SJCRH30 (cell line): Measurements from ENCODE around the gene STAT5A. TPM values are rescaled to one million over a fixed set of nuclear protein-coding genes. Genes with fewer than 3 reads are reported as not detected.
"Not testable (repeated sequence)": the region's sequence is repeated elsewhere in the genome, so short reads cannot be mapped to it uniquely, and the experiment has no call there.

ENCODE experiments used
- DNase-seq, 2 experiments: peaks; one replicate each; pipeline ENCODE4 v3.0.0-alpha.2; 2015 to 2020
- H3K27ac ChIP-seq: fragments of 250-450 bp; sonication (Bioruptor Pico); 2 replicates; pipeline ENCODE4 v1.5.1; 2020; ENCODE audit warnings: mild to moderate bottlenecking, moderate library complexity
- H3K27me3 ChIP-seq: fragments of 250-450 bp; sonication (Bioruptor Pico); 2 replicates; pipeline ENCODE4 v1.5.1; 2020; ENCODE audit warnings: mild to moderate bottlenecking, moderate library complexity
- H3K36me3 ChIP-seq: fragments of 250-450 bp; sonication (Bioruptor Pico); 2 replicates; pipeline ENCODE4 v1.5.1; 2020; ENCODE audit warnings: mild to moderate bottlenecking, moderate library complexity
- H3K4me1 ChIP-seq: fragments of 250-450 bp; sonication (Bioruptor Pico); 2 replicates; pipeline ENCODE4 v1.5.1; 2020; ENCODE audit warnings: mild to moderate bottlenecking, moderate library complexity
- H3K4me3 ChIP-seq: fragments of 250-450 bp; sonication (Bioruptor Pico); 2 replicates; pipeline ENCODE4 v1.5.1; 2020; ENCODE audit warnings: mild to moderate bottlenecking, moderate library complexity
- H3K9me3 ChIP-seq: fragments of 250-450 bp; sonication (Bioruptor Pico); replicated peaks from 2 replicates; pipeline ENCODE4 v1.5.1; 2020; ENCODE audit warnings: mild to moderate bottlenecking, moderate library complexity
- total RNA-seq: library from RNA; depleted of rRNA; stranded (reverse); fragments of >200 nt; shearing (Covaris generic); gene quantifications from 2 replicates; pipeline ENCODE4 v1.2.3, GENCODE V29; 2014; rRNA removed

The STAT5A gene
- total RNA-seq, result 5.0 and 5.9 TPM in 2 replicates

DNA sequence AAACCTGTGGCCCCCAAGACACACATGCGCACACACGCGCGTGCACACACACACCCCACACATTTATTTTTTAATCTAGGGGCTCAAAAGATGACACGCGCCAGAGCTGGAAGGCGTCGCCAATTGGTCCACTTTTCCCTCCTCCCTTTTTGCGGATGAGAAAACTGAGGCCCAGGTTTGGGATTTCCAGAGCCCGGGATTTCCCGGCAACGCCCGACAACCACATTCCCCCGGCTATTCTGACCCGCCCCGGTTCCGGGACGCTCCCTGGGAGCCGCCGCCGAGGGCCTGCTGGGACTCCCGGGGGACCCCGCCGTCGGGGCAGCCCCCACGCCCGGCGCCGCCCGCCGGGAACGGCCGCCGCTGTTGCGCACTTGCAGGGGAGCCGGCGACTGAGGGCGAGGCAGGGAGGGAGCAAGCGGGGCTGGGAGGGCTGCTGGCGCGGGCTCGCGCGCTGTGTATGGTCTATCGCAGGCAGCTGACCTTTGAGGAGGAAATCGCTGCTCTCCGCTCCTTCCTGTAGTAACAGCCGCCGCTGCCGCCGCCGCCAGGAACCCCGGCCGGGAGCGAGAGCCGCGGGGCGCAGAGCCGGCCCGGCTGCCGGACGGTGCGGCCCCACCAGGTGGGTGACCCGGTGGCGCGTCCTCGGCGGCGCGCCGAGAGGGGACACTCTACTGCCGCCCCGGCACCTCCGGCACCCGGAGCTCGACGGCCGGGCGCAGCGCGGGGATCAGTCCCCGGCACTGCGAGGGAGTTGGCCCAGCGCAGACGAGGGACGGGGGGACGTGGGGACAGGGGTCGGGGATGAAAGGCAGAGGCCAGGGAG lies at the start of gene STAT5A:
STAT5A (plus strand) TSS at position 522 of the 826 bp plus-strand sequence. CDS start 914 bp downstream, outside the sequence.
- DNase-seq, result no peak
- no peak within 1 kb of the TSS for H3K27ac ChIP-seq
- H3K36me3 ChIP-seq, result no peaks in the 10 kb centered on the region
- peaks cover 34% of the 10 kb centered on the region for H3K4me1 ChIP-seq
- no peaks in the 10 kb centered on the region for H3K27me3 ChIP-seq
- no peak within 1 kb of the TSS for H3K4me3 ChIP-seq
- H3K9me3 ChIP-seq, result no peaks in the 10 kb centered on the region

DNA sequence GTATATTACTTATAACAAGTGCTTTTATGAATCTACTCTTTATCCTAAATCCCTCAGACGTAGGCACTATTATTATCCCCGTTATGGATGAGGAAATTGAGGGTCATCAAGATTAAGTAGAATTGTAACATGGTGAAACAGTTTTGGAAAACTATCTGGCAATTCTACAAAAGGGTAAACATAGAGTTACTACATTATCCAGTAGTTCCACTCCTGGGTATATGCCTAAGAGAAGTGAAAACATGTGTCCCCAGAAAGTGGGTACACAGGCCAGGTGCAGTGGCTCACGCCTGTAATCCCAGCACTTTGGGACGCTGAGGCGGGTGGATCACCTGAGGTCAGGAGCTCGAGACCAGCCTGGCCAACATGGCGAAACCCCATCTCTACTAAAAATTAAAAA lies 48.7 kb upstream of the STAT5A start:
- H3K27ac ChIP-seq, H3K4me1 ChIP-seq, H3K4me3 ChIP-seq, H3K36me3 ChIP-seq, H3K9me3 ChIP-seq, DNase-seq, H3K27me3 ChIP-seq: not testable (repeated sequence)

DNA sequence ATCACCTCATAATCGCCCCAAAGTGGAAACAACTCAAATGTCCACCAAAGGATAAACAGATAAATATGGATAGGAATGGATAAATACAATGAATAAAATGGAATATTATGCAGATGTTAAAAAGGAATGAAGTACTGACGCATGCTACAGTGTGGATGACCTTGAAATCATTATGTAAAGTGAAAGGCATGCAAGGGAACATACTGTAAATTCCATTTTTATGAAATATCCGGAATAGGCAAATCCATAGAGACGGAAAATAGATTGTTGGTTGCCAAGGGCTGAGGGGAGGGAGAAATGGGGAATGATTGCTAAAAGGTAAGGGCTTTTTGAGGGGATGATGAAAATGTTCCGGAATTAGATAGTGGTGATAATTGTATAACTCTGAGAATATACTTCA lies 48.1 kb upstream of the STAT5A start:
- H3K27ac ChIP-seq, result no peak overlapping the region
- H3K4me1 ChIP-seq, result no peaks in the 10 kb centered on the region
- H3K9me3 ChIP-seq, result no peaks in the 10 kb centered on the region
- DNase-seq, result no peak
- H3K27me3 ChIP-seq, result no peaks in the 10 kb centered on the region
- H3K36me3 ChIP-seq, result no peaks in the 10 kb centered on the region
- H3K4me3 ChIP-seq, result no peak overlapping the region

DNA sequence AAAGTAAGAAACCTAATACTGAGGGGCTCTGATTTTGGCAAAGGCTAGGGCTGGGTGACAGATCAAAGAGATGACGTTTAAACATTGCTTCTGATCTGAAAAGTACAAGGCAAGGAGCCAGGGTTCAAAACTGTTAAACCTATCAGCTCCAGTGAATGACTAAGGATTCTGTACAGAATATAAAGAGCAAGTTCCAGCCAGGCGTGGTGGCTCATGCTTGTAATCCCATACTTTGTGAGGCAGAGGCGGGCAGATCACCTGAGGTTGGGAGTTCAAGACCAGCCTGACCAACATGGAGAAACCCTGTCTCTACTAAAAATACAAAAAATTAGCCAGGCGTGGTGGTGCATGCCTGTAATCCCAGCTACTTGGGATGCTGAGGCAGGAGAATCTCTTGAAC lies 47.4 kb upstream of the STAT5A start:
- H3K27ac ChIP-seq, H3K36me3 ChIP-seq, H3K9me3 ChIP-seq, DNase-seq, H3K27me3 ChIP-seq, H3K4me1 ChIP-seq, H3K4me3 ChIP-seq: not testable (repeated sequence)

DNA sequence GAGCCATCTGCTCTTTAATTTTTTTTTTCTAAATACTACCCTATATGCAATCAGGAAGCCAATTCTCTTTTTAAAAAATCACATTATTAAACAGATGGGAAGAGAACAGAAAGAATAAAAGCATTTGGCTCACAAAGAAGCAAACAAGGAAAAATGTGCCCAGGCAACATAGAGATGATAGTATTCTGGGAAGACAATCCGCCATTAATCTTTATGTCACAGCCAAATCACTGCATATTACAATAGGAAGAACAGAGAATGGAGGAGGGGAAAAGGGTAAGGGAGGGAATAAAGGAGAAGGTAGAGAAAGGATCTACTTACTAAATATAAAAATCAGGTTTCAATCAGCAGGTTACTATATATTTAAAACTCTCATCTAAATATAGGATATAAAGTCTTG lies 46.4 kb upstream of the STAT5A start:
- no peak overlapping the region for H3K27ac ChIP-seq
- H3K4me3 ChIP-seq, result no peak overlapping the region
- no peak for DNase-seq
- no peaks in the 10 kb centered on the region for H3K4me1 ChIP-seq
- H3K9me3 ChIP-seq, result no peaks in the 10 kb centered on the region
- H3K36me3 ChIP-seq, result no peaks in the 10 kb centered on the region
- no peaks in the 10 kb centered on the region for H3K27me3 ChIP-seq

DNA sequence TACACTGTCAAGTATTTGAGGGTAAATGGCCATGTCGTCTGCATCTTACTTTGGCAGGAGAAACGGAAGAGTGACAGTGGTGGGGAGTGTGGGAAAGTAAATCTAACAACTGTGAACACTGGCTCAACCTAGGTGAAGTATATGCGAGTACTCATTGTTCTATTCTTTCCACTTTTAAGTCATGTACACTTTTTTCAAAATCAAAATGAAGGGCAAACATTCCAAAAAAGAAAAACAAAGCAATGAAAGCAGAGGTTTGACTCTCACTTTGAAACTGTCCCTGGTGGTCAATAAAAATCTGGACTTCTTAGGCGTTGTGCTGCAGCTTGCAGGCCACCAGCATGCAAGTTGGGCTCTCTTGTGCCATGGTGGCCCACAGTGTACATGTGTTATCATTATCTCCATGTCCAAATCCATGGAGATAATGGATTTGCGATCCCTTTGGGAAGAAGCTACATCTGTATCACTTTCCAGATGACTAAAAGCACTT lies 44.8 kb upstream of the STAT5A start:
- Histone ChIP-seq H3K9me3 (no peaks in the 10 kb centered on the region), H3K27ac (no peak overlapping the region), H3K27me3 (no peaks in the 10 kb centered on the region), H3K4me1 (no peaks in the 10 kb centered on the region), H3K36me3 (no peaks in the 10 kb centered on the region), H3K4me3 (no peak overlapping the region)
- DNase-seq, result no peak

DNA sequence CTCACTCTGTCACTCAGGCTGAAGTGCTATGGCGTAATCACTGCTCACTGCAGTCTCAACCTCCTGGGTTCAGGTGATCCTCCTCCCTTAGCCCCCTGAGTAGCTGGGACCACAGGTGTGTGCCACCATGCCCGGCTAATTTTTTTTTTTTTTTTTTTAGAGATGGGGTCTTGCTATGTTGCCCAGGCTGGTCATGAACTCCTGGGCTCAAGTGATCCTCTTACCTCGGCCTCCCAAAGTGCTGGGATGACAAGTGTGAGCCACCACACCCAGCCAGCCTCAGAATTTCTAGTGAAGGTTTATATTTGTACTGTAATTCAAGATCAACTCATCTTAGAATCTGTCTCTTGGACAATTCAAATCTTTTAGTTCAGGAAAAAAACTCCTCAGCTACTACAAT lies 44.2 kb upstream of the STAT5A start:
- not testable (repeated sequence) for DNase-seq, H3K27ac ChIP-seq, H3K36me3 ChIP-seq, H3K4me3 ChIP-seq, H3K27me3 ChIP-seq, H3K4me1 ChIP-seq, H3K9me3 ChIP-seq

DNA sequence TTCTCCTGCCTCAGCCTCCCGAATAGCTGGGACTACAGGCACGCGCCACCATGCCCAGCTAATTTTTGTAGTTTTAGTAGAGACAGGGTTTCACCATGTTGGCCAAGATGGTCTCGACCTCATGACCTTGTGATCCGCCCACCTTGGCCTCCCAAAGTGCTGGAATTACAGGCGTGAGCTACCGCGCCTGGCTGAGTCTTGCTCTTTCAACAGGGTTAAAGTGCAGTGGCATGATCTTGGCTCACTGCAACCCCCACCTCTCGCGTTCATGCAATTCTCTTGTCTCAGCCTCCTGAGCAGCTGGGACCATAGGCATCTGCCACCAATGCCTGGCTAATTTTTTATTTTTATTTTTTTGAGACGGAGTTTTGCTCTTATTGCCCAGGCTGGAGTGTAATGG lies 43.1 kb upstream of the STAT5A start:
- not testable (repeated sequence) for H3K4me3 ChIP-seq, H3K27ac ChIP-seq, DNase-seq, H3K27me3 ChIP-seq, H3K4me1 ChIP-seq, H3K36me3 ChIP-seq, H3K9me3 ChIP-seq

DNA sequence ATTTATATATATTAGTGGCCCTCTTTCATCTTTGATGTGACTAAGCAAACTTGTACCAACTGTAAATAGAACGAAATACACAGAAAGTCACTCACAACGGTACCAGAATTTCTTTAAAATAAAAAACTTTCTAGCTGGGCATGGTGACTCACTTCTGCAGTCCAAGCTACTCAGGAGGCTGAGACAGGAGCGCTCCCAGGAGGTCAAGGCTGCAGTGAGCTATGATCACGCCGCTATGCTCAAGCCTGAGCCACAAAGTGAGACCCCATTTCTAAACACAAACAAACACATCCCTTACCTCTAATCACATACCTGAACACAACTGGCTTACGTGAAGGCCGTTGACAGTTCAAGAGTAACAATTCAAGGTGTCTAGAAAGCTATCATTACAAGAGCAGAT lies 41.8 kb upstream of the STAT5A start:
- H3K27me3 ChIP-seq, result no peaks in the 10 kb centered on the region
- no peaks in the 10 kb centered on the region for H3K9me3 ChIP-seq
- no peak for DNase-seq
- H3K4me1 ChIP-seq, result 0 out of 2 replicates have a peak, but pooled peaks cover 6% of the 10 kb centered on the region
- H3K27ac ChIP-seq, result no peak overlapping the region
- H3K36me3 ChIP-seq, result no peaks in the 10 kb centered on the region
- H3K4me3 ChIP-seq, result no peak overlapping the region

DNA sequence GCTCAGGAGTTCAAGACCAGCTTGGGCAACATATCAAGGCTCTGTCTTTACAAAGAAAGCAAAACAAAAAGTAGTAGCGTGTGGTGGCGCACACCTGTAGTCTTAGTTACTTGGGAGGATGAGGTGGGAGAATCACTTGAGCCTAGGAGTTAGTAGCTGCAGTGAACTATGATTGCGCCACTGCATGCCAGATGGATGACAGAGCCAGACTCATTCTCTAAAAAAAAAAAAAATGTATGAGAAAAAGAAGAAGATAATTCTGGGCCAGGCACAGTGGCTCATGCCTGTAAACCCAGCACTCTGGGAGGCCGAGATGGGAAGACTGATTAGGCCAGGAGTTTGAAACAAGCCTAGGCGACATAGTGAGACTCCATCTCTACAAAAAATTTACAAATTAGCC lies 40.6 kb upstream of the STAT5A start:
- DNase-seq, result no peak
- Histone ChIP-seq H3K4me3 (no peak overlapping the region), H3K4me1 (0 out of 2 replicates have a peak, but pooled peaks cover 6% of the 10 kb centered on the region), H3K36me3 (no peaks in the 10 kb centered on the region), H3K27ac (no peak overlapping the region), H3K27me3 (no peaks in the 10 kb centered on the region), H3K9me3 (no peaks in the 10 kb centered on the region)

DNA sequence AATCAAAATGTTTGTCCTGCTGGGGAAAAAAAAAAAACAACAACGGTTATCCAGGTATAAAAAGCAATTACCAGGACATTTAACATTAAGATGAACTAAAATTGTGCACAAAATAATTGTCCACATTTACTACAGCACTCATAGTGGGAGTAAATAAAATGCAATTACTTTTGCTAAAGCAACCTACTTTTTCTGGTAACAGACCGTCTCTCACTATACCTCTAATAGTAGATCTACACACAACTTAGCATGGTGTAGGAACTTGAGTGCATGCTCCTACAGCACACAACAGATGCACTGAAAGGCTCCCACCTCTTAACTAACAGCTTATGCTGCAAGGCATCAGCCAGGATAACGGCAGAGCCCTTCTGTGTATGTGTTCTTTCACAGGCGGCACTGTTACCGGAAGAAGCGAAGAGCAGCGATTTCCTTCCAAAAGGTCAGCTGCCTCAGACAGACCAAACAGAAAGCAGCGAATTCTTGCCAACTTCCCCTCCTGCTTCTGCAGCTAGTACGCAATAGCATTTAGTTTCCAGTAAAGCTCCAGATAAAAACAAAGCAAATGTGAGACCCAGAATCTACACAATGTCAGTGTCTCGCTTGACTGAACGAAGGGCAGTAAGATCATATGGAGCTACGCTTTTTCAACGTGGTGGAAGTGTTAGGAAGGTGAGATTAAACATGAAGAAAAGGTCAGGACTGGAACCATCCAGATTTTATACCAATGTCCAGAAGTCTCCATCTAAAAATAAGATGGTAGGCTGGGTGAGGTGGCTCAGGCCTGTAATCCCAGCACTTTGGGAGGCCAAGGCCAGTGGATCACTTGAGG lies 39.7 kb upstream of the STAT5A start:
- H3K9me3 ChIP-seq, result no peaks in the 10 kb centered on the region
- peak overlapping the region; percentile 49; the same call in 1 of the 2 replicates for H3K27ac ChIP-seq
- no peaks in the 10 kb centered on the region for H3K36me3 ChIP-seq
- DNase-seq, result peak; percentile 82 to 91
- peak overlapping the region; percentile 47 for H3K4me3 ChIP-seq
- H3K4me1 ChIP-seq, result 0 out of 2 replicates have a peak, but pooled peaks cover 6% of the 10 kb centered on the region
- no peaks in the 10 kb centered on the region for H3K27me3 ChIP-seq

DNA sequence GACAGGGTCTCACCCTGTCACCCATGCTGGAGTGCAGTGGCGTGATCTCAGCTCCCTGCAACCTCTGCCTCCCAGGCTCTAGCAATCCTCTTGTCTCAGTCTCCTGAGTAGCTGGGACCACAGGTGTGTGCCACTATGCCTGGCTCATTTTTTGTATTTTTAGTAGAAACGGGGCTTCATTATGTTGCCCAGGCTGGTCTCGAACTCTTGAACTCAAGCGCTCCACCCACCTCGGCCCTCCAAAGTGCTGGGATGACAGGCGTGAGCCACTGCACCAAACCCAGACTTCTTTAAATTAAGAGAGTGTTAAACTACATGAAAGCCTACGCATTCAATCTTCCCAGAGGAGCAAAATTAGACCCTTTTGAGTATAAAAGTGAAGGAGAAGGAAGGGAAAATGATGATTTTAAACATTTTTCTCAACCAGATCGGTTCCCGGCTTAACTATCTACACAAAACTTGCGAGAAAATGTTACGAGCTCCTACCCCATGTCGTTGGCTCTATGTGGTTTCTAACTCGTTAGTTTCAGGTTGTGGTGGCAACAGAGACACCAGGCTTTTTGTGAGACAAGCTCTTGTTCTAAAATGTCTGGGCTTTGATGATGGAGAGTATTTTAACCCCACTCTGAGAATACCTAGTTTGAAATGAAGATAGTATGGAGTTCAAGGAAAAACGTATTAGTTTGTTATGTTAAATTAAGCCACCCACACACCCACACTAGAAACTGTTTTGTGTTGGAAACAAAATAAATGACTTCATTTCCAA lies 38.4 kb upstream of the STAT5A start:
- no peaks in the 10 kb centered on the region for H3K27me3 ChIP-seq
- H3K9me3 ChIP-seq, result no peaks in the 10 kb centered on the region
- DNase-seq, result no peak
- H3K4me3 ChIP-seq, result no peak overlapping the region
- no peak overlapping the region for H3K27ac ChIP-seq
- no peaks in the 10 kb centered on the region for H3K36me3 ChIP-seq
- H3K4me1 ChIP-seq, result 0 out of 2 replicates have a peak, but pooled peaks cover 6% of the 10 kb centered on the region

DNA sequence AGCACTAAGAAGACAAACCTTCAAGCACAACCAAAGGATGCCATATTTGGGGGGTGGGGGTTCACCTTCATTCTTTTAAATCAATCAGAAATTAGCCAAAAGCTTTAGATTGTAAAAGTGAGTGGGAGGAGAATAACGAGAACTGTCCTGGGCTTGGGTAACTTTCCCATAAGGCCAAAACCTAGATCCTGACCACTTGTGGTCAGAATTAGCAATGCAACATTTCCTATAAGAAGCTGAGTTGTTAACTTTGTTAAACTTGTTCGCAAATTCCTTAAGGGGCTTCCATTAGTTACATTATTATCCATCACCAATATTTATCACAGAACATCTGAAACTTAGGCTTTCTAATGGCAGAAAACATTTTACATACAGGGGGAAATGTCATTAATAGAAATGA lies 37.2 kb upstream of the STAT5A start:
- Histone ChIP-seq H3K9me3 (no peaks in the 10 kb centered on the region), H3K27me3 (no peaks in the 10 kb centered on the region), H3K27ac (no peak overlapping the region), H3K4me1 (0 out of 2 replicates have a peak, but pooled peaks cover 6% of the 10 kb centered on the region), H3K4me3 (no peak overlapping the region), H3K36me3 (no peaks in the 10 kb centered on the region)
- DNase-seq, result no peak

DNA sequence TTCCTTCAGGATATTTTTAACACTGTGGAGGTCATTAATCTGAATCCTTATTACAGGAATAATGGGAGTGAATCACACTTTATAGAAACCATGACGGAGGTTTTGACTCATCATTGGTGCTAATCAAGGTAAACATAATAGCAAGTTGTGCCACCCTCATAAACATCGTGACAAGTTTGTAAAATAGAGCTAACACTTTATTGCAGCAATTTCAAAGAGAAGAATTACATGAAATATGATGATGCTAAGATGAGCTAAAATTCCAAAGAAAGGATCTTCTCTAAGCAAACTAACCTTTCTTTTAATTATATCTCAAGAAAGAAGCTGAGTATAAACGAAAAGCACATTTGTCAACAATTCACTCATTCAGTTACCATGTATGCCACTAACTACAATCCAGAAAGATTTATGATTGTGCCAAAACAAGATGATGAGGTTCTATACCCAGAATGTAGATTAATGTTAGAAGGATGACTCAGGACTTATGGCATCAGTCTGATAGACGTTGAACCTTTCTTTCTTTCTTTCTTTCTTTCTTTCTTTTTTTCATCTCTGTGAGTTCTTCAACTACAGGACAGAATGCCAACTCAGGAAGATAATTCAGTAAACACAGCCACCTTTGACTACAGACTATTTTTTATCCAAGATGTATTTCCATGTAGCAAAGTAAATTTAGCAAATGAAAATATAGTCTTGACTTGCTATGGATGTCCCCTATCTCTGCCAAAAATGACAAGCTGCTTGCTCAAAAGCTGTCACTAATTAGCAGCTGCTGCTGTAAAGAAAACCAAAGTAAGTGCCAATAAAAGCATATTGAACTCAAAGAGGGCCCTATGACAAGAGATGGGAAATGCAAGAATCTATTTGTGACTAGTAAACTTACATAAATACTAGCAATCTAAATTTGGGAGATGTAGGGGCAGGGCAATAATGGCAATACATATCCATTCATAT lies 35.4 kb upstream of the STAT5A start:
- no peak for DNase-seq
- no peak overlapping the region for H3K4me3 ChIP-seq
- H3K9me3 ChIP-seq, result no peaks in the 10 kb centered on the region
- no peaks in the 10 kb centered on the region for H3K27me3 ChIP-seq
- H3K36me3 ChIP-seq, result no peaks in the 10 kb centered on the region
- H3K4me1 ChIP-seq, result 0 out of 2 replicates have a peak, but pooled peaks cover 6% of the 10 kb centered on the region
- no peak overlapping the region for H3K27ac ChIP-seq
